NCI-H69 (cell line): Measurements from ENCODE around the gene PCK2.

Experiments
- DNase-seq: peaks from one replicate; lab custom pipeline; 2025; lab: John Stamatoyannopoulos, UW

PCK2 gene

GRCh38 chr14:24137529-24138395 lies 43.7 kb downstream of the PCK2 start:
- no peak for DNase-seq

GRCh38 chr14:24138396-24139271 lies 44.5 kb downstream of the PCK2 start:
- no peak for DNase-seq

DNA sequence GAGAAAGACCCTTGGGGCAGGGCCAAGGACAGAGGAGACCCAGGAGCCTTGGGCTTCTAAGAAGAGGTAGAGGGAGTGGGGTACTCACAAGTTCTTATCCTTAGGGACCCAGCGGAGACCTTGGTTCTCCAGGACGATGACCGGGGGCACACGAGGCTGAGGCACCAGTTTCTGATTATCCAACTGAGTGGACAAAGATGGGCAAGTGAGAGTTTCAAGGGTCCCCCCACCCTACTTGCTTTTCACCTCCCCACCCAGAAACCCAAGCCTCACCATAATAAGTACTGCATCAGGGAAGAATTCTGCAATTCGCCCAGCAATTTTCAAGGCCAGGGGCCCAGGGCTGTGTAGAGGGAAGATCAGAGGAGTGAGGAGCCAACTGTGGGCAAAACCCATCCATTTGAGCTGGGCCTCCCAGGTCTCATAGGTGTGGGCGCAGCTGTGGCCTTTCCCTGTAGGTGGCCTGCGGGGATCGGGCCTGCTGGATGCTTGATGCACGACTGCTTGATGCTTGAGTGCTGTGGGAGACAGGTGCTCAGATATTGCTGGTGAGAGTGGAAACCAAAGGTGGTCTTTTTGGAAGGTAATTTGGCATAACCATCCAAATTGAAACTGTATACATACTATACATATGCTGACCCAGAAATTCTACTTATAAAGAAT lies 45.3 kb downstream of the PCK2 start:
- peak; percentile 21 for DNase-seq

GRCh38 chr14:24141097-24141880 lies 47.2 kb downstream of the PCK2 start, which contains the start of gene EMC9:
Gene EMC9, minus strand, starts transcription at chr14:24141591. Its CDS starts 287 bp downstream, at chr14:24141304.
- peak; percentile 100 for DNase-seq

DNA sequence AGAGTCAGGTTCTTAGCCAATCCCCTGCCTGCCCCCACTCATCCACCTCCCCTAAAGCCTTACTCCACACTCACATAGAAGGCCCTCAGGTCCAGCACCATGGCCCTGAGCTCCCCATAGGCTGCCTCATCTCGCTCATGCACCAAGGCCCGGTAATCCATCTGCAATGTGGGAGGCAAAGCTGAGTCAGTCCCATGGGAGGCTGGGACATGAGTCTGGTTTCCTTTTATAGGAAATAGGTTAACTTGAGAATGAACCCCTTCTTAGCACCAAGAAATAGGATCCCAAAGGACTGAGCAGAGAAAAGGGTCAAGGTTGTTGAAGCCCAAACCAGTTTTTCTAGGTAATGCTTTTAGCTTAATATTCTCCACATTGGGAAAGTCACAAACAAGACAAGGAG lies 49.4 kb downstream of the PCK2 start:
- DNase-seq: no peak

- no peak for DNase-seq
These were observed 50.3 kb downstream of the PCK2 start for GRCh38 chr14:24144451-24144850.

- no peak for DNase-seq
These were observed 51.1 kb downstream of the PCK2 start for GRCh38 chr14:24145219-24145618.

DNA sequence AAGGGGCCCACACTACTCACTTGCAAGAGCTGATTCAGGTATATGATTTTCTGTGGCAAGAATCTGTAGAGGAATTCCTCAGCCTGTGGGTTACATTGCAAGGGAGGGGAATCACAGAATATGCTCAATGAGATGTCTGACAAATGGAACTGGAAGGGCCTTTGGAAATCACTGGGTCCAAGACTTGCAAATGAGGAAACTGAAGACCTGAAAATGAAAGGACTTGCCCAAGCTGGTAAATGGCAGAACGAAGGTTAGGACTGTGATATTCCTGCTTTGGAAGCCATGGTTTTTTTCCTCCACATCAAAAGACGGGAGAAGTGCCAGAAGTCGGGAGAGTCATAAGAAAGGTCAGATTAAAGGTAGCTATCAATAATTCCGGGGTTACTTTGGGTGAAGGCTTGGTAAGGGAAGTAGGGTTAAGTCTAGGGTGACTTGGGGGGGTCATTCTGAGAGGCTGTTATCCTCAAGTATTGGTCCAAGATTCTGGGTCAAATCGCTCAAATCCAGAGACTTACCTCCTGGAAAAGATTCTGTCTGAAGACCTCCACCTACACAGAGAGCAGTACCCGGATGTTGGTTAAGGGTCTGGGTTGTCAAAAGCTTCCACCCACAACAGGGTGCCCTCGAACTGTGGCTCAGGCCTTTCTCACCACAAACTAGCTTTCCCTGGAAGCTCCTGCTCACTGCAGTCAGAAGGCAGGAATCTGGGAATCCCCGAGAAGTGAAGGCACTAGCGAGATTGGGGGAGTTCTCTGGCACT lies 51.8 kb downstream of the PCK2 start:
- peak; percentile 73 for DNase-seq

GRCh38 chr14:24146453-24146977 lies 52.4 kb downstream of the PCK2 start, which contains the start of gene PSME2:
Gene PSME2, minus strand, starts transcription at chr14:24146610. Its CDS starts 29 bp downstream, at chr14:24146581.
- peak; percentile 99 for DNase-seq

GRCh38 chr14:24146978-24147760 lies 53.1 kb downstream of the PCK2 start, which contains the start of gene RNF31:
Gene RNF31, plus strand, starts transcription at chr14:24147498. Its CDS starts 201 bp downstream, at chr14:24147699.
- DNase-seq: peak; percentile 99

DNA sequence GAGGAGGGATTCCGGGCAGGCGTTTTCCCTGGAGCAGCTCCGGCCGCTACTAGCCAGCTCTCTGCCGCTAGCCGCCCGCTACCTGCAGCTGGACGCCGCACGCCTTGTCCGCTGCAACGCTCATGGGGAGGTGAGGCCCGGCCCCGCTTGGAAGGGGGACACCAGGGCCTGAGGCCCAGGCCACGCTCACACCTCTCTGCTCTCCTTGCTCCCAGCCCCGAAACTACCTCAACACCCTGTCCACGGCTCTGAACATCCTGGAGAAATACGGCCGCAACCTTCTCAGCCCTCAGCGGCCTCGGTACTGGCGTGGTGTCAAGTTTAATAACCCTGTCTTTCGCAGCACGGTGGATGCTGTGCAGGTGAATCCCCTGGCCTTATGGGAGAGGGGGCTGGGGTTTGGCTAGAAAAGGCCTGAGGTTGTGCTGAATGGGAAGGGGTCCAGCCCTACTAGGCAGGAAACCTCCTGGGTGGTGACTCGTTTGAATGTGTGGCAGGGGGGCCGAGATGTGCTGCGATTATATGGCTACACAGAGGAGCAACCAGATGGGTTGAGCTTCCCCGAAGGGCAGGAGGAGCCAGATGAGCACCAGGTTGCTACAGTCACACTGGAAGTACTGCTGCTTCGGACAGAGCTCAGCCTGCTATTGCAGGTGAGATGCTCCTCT lies 53.8 kb downstream of the PCK2 start:
- DNase-seq: peak; percentile 40

DNA sequence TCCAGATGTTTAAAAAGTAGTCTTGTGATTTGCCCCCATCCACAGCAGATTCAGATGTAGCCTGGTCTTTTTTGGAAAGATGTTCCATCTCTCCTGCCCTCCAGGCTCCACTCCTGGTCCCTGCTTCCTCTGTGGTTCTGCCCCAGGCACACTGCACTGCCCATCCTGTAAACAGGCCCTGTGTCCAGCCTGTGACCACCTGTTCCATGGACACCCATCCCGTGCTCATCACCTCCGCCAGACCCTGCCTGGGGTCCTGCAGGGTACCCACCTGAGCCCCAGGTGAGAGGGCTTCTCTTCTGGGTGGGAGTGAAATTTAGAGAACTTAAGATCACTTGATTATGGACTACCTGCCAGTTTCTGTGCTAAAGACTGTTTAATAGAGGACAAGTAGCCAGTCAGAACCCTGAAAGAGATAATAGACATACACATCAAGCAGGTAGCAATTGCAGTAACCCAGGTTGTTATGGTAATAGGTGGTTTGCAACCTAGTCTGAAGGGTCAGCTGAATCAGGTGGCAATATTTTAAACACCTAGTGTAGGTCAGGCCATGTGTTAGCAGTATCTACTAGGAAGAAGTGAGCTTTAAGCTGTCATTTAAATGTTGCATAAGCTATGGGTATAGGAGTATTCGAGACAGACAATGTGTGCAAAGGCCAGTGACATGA lies 55.3 kb downstream of the PCK2 start:
- no peak for DNase-seq

- DNase-seq: no peak
These were observed 56.0 kb downstream of the PCK2 start for GRCh38 chr14:24150061-24150460.

- no peak for DNase-seq
These were observed 56.5 kb downstream of the PCK2 start for GRCh38 chr14:24150567-24150966.

DNA sequence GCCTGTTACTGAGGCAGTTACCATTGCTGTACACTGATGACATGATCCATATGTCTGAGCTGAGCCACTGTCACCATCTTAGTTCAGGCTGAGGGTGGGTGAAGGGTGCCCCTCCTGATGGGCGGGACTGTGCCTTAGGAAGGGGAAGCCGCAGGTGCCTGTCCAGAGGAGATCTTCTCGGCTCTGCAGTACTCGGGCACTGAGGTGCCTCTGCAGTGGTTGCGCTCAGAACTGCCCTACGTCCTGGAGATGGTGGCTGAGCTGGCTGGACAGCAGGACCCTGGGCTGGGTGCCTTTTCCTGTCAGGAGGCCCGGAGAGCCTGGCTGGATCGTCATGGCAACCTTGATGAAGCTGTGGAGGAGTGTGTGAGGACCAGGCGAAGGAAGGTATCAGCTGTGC lies 56.9 kb downstream of the PCK2 start:
- no peak for DNase-seq

DNA sequence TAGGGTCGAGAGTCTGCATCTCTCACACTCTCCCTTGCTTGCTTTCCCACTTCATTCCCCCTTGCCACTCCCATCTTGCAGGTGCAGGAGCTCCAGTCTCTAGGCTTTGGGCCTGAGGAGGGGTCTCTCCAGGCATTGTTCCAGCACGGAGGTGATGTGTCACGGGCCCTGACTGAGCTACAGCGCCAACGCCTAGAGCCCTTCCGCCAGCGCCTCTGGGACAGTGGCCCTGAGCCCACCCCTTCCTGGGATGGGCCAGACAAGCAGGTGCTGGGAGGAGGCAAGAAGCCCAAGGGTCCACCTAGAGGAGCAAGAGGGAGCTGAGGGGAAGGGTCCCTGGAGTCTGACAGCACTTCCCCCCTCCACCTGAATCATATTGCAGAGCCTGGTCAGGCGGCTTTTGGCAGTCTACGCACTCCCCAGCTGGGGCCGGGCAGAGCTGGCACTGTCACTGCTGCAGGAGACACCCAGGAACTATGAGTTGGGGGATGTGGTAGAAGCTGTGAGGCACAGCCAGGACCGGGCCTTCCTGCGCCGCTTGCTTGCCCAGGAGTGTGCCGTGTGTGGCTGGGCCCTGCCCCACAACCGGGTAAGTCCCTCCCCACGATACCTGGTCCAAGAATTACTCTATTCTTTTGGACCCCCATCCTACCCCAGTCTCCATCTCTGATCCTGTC lies 57.4 kb downstream of the PCK2 start:
- no peak for DNase-seq
